Measurements from ENCODE around the gene TSSK2. TPM values are rescaled to one million over a fixed set of nuclear protein-coding genes. Genes with fewer than 3 reads are reported as not detected.
A peak's percentile ranks its signal among the peaks of the same experiment; 100 is the strongest.

The TSSK2 gene
- total RNA-seq, 2 donors from 2014 or later: not detected

DNA sequence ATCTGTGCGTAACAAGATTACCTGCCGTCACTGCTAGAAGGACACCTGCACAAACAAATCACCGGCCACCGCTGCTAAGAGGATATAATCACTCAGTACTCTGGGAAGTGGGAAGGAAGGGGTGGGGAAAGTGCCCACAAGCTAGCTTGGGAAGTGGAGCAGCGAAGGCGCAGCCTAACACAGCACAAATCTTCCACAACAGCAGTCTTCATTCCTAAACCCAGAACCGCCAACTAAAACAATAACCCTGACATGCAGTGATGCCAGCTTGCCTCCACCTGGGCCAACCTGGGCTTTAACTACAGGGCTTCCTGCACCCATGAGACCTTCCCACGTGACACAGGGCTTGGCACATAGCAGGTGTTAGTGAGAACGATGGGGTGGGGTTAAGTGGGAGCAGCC is 14.0 kb upstream of the TSSK2 start:
- Histone ChIP-seq H3K27me3 (ENCODE audit: control insufficient read depth, insufficient read depth, low read length, poor library complexity, severe bottlenecking) (no peaks in the 10 kb centered on the region), H3K36me3 (ENCODE audit: control insufficient read depth, insufficient read depth, low read length) (peaks cover 8% of the 10 kb centered on the region), H3K27ac (ENCODE audit: low read depth, low read length) (no peak overlapping the region), H3K9me3 (ENCODE audit: control insufficient read depth, low read length) (no peaks in the 10 kb centered on the region), H3K9ac (ENCODE audit: extremely low read depth, low read length, poor library complexity, severe bottlenecking) (peak overlapping the region; percentile 6), H3K4me1 (ENCODE audit: control insufficient read depth, insufficient read depth, low read length) (peaks cover 12% of the 10 kb centered on the region), H3K4me3 (ENCODE audit: low read length) (peak overlapping the region; percentile 47)
- H3K27ac Mint-ChIP-seq: peak overlapping the region; percentile 52
- no peak for DNase-seq
- H3K4me3 Mint-ChIP-seq: no peak overlapping the region
- WGBS, 2 experiments (ENCODE audit: insufficient coverage in 1 of 2, insufficient read length in 1 of 2): 81 to 100% methylated on average over 2 to 9 of the region's 9 CpGs
- H3K27me3 Mint-ChIP-seq (ENCODE audit: insufficient read depth): no peaks in the 10 kb centered on the region
- peaks cover 4% of the 10 kb centered on the region for H3K36me3 Mint-ChIP-seq (ENCODE audit: low read depth)
- no peaks in the 10 kb centered on the region for H3K9me3 Mint-ChIP-seq
- H3K4me1 Mint-ChIP-seq: peaks cover 37% of the 10 kb centered on the region
- TF ChIP-seq, protein P1, sequence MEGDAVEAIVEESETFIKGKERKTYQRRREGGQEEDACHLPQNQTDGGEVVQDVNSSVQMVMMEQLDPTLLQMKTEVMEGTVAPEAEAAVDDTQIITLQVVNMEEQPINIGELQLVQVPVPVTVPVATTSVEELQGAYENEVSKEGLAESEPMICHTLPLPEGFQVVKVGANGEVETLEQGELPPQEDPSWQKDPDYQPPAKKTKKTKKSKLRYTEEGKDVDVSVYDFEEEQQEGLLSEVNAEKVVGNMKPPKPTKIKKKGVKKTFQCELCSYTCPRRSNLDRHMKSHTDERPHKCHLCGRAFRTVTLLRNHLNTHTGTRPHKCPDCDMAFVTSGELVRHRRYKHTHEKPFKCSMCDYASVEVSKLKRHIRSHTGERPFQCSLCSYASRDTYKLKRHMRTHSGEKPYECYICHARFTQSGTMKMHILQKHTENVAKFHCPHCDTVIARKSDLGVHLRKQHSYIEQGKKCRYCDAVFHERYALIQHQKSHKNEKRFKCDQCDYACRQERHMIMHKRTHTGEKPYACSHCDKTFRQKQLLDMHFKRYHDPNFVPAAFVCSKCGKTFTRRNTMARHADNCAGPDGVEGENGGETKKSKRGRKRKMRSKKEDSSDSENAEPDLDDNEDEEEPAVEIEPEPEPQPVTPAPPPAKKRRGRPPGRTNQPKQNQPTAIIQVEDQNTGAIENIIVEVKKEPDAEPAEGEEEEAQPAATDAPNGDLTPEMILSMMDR (conservative IDR thresholded peaks at IDR 0.05): no peak

DNA sequence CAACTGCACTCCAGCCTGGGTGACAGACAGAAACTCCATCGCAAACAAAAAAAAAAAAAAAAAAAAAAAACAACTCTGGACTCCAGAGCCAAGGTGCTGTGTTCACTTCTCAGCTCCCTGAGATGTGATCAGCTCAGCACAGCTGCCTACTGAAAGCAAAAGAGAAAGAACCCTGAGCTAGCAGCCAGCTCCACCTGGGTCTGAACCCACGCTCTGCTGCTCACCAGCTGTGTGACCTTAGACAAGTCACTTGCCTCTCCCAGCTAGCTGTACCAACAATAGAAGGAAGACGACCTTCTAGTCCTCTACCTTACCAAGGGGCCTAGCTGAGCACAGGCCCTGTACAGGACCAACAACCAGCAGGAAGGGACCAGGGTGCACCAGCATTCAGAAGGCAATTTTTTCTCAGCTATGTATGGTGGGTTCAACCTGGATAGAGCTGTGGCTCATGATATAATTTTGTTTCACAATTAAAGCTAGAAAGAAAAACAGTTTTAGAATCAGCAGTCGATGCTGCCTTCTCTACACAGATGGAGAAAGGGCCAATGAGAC is 12.7 kb upstream of the TSSK2 start:
- H3K4me3 Mint-ChIP-seq: no peak overlapping the region
- no peaks in the 10 kb centered on the region for H3K9me3 Mint-ChIP-seq
- no peak for DNase-seq
- H3K27me3 Mint-ChIP-seq (ENCODE audit: insufficient read depth): no peaks in the 10 kb centered on the region
- Histone ChIP-seq H3K4me1 (ENCODE audit: control insufficient read depth, insufficient read depth, low read length) (peaks cover 12% of the 10 kb centered on the region), H3K9ac (ENCODE audit: extremely low read depth, low read length, poor library complexity, severe bottlenecking) (no peak overlapping the region), H3K27ac (ENCODE audit: low read depth, low read length) (no peak overlapping the region), H3K9me3 (ENCODE audit: control insufficient read depth, low read length) (no peaks in the 10 kb centered on the region), H3K36me3 (ENCODE audit: control insufficient read depth, insufficient read depth, low read length) (peaks cover 6% of the 10 kb centered on the region), H3K4me3 (ENCODE audit: low read length) (no peak overlapping the region), H3K27me3 (ENCODE audit: control insufficient read depth, insufficient read depth, low read length, poor library complexity, severe bottlenecking) (no peaks in the 10 kb centered on the region)
- H3K27ac Mint-ChIP-seq: no peak overlapping the region
- 97 to 100% methylated on average over 2 to 4 of the region's 4 CpGs for WGBS, 2 experiments (ENCODE audit: insufficient coverage in 1 of 2, insufficient read length in 1 of 2)
- TF ChIP-seq, protein P1 (conservative IDR thresholded peaks at IDR 0.05): no peak
- H3K4me1 Mint-ChIP-seq: peaks cover 44% of the 10 kb centered on the region
- H3K36me3 Mint-ChIP-seq (ENCODE audit: low read depth): peaks cover 3% of the 10 kb centered on the region

DNA sequence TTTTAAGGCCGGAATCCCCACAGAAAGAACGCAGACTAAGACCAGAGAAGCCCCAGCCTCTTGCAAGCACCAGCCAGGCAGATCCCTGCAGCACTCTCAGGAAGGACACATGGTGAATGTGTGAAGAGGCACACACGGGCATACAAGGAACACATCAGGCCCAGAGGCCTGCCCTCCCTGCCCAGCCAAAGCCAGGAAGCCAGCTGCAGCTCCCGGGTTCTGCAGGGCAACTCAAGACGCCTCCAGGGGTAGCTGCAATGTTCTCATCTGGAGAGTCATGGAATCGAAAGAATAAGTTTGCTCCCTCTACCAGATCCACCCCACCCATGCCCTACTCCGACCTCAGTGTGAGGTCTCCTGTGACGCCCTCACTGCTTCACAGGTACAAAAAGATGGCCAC is 11.2 kb upstream of the TSSK2 start:
- Mint-ChIP-seq H3K9me3 (no peaks in the 10 kb centered on the region), H3K4me3 (peak overlapping the region; percentile 80), H3K4me1 (peaks cover 49% of the 10 kb centered on the region), H3K36me3 (ENCODE audit: low read depth) (peaks cover 3% of the 10 kb centered on the region), H3K27ac (peak overlapping the region; percentile 87), H3K27me3 (ENCODE audit: insufficient read depth) (peaks cover 4% of the 10 kb centered on the region)
- TF ChIP-seq, protein P1 (conservative IDR thresholded peaks at IDR 0.05): no peak
- WGBS, 2 experiments (ENCODE audit: insufficient coverage in 1 of 2, insufficient read length in 1 of 2): 92 to 95% methylated on average over 8 of the region's 8 CpGs
- H3K4me1 ChIP-seq (ENCODE audit: control insufficient read depth, insufficient read depth, low read length): peaks cover 12% of the 10 kb centered on the region
- peak overlapping the region; percentile 17 for H3K9ac ChIP-seq (ENCODE audit: extremely low read depth, low read length, poor library complexity, severe bottlenecking)
- H3K9me3 ChIP-seq (ENCODE audit: control insufficient read depth, low read length): no peaks in the 10 kb centered on the region
- no peak for DNase-seq
- H3K36me3 ChIP-seq (ENCODE audit: control insufficient read depth, insufficient read depth, low read length): peaks cover 4% of the 10 kb centered on the region
- H3K27ac ChIP-seq (ENCODE audit: low read depth, low read length): no peak overlapping the region
- H3K27me3 ChIP-seq (ENCODE audit: control insufficient read depth, insufficient read depth, low read length, poor library complexity, severe bottlenecking): no peaks in the 10 kb centered on the region
- H3K4me3 ChIP-seq (ENCODE audit: low read length): peak overlapping the region; percentile 90

Measured in endodermal cell (in vitro differentiated cells).